Measurements from ENCODE around the gene AREL1.

- TF ChIP-seq ZNF274 (IDR thresholded peaks at IDR 0.05; ENCODE audit: low read depth, low read length), result no peak
- TF ChIP-seq YY1 (IDR thresholded peaks at IDR 0.05; ENCODE audit: insufficient read depth, insufficient read length), result no peak
These were observed 43.0 kb downstream of the AREL1 start for GRCh38 chr14:74669846-74670245.
